Measurements from ENCODE around the gene SLC15A2.

The SLC15A2 gene

GRCh38 chr3:121979246-121979645 lies 85.0 kb downstream of the SLC15A2 start:
- DNase-seq (ENCODE audit: low read depth in 2 of 3, low spot score in 2 of 3) = no peak

GRCh38 chr3:121979734-121980449 lies 85.7 kb downstream of the SLC15A2 start:
- no peak for DNase-seq (ENCODE audit: low read depth in 2 of 3, low spot score in 2 of 3)

GRCh38 chr3:121980450-121980796 lies 86.2 kb downstream of the SLC15A2 start:
- no peak for DNase-seq (ENCODE audit: low read depth in 2 of 3, low spot score in 2 of 3)

- DNase-seq (ENCODE audit: low read depth in 2 of 3, low spot score in 2 of 3) = no peak
Observed at GRCh38 chr3:121981473-121981872, 87.3 kb downstream of the SLC15A2 start.

GRCh38 chr3:121985846-121986245 lies 91.6 kb downstream of the SLC15A2 start:
- no peak for DNase-seq (ENCODE audit: low read depth in 2 of 3, low spot score in 2 of 3)

GRCh38 chr3:121988146-121988545 lies 93.9 kb downstream of the SLC15A2 start:
- no peak for DNase-seq (ENCODE audit: low read depth in 2 of 3, low spot score in 2 of 3)

GRCh38 chr3:121989943-121990342 lies 95.7 kb downstream of the SLC15A2 start:
- no peak for DNase-seq (ENCODE audit: low read depth in 2 of 3, low spot score in 2 of 3)

GRCh38 chr3:121992601-121993560 lies 98.7 kb downstream of the SLC15A2 start:
- no peak for DNase-seq (ENCODE audit: low read depth in 2 of 3, low spot score in 2 of 3)

Measured in activated CD8-positive, alpha-beta memory T cell treated with anti-CD3 and anti-CD28 coated beads for 48 hours (primary cell).